AG04449 (cell line): ENCODE results near the gene RTN4R.

Experiments
- CTCF ChIA-PET: fragments of 350-600 bp; formaldehyde crosslinking; extraction: SDS; loops from one replicate; lab custom pipeline; 2021; ENCODE audit warnings: antibody characterized with exemption; lab: Yijun Ruan, JAX
- POLR2A ChIA-PET: fragments of 400-600, 350-600 bp; formaldehyde crosslinking; extraction: SDS; loops from one replicate; lab custom pipeline; 2020; ENCODE audit warnings: antibody characterized with exemption, inconsistent platforms; lab: Yijun Ruan, JAX
- DNase-seq: peaks from one replicate; pipeline ENCODE4 v3.0.0-alpha.2; 2010; ENCODE audit warnings: low read depth, low spot score
- H3K4me3 ChIP-seq: 2 replicates; pipeline ENCODE4 v1.5.1; 2011; ENCODE audit warnings: low read depth, mild to moderate bottlenecking, control low read depth, low read length
- TF ChIP-seq, protein P1 (sequence below): IDR thresholded peaks from one replicate; pipeline ENCODE4 v1.5.1; 2011; ENCODE audit warnings: mild to moderate bottlenecking, moderate library complexity, low read length, control low read depth, inconsistent platforms; ENCODE audit not compliant: insufficient read depth; ENCODE audit errors: missing control alignments

The RTN4R gene

DNA sequence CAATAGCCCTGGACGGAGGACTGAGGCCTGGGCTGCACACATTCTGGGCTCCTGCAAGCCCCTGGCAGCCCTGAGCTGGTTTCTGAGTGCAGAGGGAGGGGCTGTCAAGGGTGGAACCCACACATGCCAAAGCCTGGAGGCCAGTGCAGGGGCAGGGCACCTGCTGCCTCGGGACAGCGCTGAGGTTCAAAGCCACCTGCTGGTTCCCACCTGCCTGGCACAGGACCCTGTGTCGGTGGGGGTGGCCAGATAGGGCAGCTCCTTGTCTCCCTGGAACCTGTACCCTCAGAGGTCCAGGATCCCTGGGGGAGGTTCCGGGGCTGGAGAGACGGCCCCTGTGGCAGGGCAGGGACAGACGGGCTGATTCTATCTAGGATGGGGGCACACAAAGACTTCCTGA, 40.8 kb downstream of the RTN4R start:
- ChIA-PET CTCF (no interaction called here), POLR2A (no interaction called here)
- H3K4me3 ChIP-seq = no peak overlapping the region
- no peak for DNase-seq
- TF ChIP-seq, protein P1, sequence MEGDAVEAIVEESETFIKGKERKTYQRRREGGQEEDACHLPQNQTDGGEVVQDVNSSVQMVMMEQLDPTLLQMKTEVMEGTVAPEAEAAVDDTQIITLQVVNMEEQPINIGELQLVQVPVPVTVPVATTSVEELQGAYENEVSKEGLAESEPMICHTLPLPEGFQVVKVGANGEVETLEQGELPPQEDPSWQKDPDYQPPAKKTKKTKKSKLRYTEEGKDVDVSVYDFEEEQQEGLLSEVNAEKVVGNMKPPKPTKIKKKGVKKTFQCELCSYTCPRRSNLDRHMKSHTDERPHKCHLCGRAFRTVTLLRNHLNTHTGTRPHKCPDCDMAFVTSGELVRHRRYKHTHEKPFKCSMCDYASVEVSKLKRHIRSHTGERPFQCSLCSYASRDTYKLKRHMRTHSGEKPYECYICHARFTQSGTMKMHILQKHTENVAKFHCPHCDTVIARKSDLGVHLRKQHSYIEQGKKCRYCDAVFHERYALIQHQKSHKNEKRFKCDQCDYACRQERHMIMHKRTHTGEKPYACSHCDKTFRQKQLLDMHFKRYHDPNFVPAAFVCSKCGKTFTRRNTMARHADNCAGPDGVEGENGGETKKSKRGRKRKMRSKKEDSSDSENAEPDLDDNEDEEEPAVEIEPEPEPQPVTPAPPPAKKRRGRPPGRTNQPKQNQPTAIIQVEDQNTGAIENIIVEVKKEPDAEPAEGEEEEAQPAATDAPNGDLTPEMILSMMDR = no peak

DNA sequence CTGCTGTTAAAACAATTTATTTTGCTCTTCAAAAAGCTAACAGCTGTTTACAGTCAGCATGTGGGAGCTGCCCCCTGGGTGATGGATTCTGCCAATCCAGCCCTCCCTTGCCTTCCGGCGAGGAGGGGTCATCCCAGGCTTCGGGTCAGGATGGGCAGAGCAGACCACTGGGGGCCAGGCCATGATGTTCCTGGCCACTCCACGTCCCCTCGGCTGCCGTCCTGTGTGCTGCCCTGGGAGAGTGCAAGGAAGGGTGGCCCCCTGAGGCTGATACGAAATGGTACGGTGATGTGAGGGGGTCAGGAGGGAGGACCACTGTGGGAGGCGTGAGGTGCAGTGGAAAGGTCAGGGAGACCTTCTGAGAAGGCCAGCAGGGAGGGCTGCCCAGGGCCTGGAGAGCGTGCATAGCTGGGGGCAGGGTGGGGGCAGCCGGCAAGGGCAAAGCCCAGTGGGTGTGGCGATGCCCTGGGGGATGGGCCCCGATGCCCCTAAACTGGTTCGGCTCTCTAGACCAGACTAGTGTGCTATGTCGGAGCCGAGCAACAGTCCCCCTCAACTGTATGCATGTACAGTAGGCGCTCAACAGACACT, 41.3 kb downstream of the RTN4R start:
- ChIA-PET CTCF (no interaction called here), POLR2A (no interaction called here)
- H3K4me3 ChIP-seq = no peak overlapping the region
- TF ChIP-seq, protein P1 = no peak
- DNase-seq = no peak

DNA sequence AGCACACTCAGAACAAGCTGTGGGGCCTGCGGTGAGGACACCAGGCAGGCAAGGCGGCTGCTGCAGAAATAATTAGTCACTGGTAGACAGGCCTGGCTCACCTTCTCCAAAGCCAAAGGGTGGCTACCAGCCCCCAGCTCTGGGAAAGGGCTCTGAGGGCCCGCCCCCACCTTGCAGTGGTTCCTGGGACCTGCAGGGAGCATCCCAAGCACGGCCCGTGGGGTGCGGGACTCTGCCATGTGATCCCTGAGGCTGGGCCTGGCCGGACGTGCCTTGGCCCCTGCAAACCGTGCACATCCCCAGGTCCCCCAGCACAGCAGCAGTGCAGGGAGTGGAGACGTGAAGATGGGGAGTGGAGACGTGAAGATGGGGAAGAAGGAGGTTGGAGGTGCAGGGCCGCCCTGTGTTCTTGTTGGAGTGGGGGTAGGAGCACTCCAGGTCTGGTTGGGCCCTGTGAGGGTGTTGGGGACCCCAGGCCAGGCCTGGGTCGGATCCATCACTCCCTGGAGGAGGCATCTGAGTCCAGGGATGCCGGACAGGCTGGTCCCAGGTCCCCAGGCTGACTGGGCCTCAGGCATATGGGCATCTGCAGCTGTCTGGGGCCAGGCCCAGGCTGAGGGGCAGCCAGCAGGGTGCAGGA, 41.9 kb downstream of the RTN4R start:
- CTCF ChIA-PET = no interaction called here
- TF ChIP-seq, protein P1 = no peak
- no peak overlapping the region for H3K4me3 ChIP-seq
- no peak for DNase-seq
- POLR2A ChIA-PET = no interaction called here

DNA sequence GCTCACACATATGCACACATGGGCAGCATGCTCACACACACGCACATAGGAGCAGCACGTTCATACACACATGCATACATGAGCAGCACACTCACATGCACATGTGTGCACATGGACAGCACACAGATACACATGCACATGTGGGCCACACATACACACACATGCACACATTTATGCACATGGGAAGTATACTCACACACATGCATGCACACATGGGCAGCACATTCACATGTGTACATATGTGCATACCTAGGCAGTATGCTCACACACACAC, 42.5 kb downstream of the RTN4R start:
- DNase-seq = no peak
- TF ChIP-seq, protein P1 = no peak
- POLR2A ChIA-PET = no interaction called here
- CTCF ChIA-PET = no interaction called here
- no peak overlapping the region for H3K4me3 ChIP-seq

DNA sequence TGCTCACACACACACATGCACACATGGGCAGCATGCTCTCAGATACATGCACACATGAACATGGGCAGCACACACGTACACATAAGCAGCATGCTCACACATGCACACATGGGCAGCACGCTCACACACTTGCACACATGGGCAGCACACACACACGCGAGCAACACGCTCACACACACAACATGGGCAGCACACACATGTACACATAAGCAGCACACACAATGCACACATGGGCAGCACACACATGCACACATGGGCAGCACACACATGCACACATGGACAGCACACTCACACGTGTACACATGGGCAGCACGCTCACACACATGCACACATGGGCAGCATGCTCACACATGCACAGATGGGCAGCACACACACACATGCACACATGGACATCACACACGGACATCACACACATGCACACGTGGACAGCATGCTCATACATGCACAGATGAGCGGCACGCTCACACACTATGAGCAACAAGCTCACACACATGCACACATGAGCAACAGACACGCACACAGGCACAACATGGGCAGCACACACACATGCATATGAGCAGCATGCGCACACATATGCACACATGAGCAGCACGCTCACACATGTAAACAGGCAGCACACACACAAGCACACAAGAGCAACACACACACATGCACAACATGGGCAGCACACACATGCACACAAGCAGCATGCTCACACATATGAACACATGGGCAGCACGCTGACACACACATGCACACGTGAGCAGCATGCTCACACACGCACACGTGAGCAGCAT, 43.0 kb downstream of the RTN4R start:
- ChIA-PET CTCF (no interaction called here), POLR2A (no interaction called here)
- TF ChIP-seq, protein P1 = no peak
- no peak for DNase-seq
- no peak overlapping the region for H3K4me3 ChIP-seq

DNA sequence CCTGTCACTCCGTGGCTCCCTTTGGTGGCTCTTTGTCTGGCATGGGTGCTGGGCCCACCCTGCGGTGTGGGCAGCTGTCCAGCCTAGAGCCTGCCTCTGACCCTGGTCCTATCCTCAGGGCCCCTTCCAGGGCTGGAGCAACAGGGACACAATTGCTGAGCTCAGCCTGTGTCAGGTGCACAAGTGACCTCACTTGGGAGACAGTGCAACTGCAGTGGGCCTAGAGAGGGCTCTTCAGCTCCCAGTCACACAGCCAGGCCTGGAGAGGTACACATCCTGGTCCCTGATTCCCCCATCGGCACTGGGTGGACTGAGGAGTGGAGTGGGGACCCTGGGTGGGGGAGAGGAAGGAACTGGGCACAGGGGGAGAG, 43.9 kb downstream of the RTN4R start:
- no peak for DNase-seq
- CTCF ChIA-PET = interaction anchor here (0.8 to 1.2 kb wide), 2 partner anchors 8 to 14 kb away, joined by 3 read pairs; no protein-coding TSS in a partner anchor
- TF ChIP-seq, protein P1 = no peak

More for the DNA sequence above, 43.9 kb downstream of the RTN4R start:
- no peak overlapping the region for H3K4me3 ChIP-seq
- POLR2A ChIA-PET = no interaction called here
